Measurements from ENCODE around the gene VGF. TPM values are rescaled to one million over a fixed set of nuclear protein-coding genes. Genes with fewer than 3 reads are reported as not detected.
"Not testable (repeated sequence)": the region's sequence is repeated elsewhere in the genome, so short reads cannot be mapped to it uniquely, and the experiment has no call there.

The VGF gene
- total and polyA plus RNA-seq, 12 donors, result 0.97 to 14.3 (median 4.6) TPM; not detected in 3

GRCh38 chr7:101205901-101206664 is 40.7 kb upstream of the VGF start:
- peaks cover 0 to 26% of the 10 kb centered on the region in 2 donors for H3K36me3 ChIP-seq (replicated peaks in 1 of 2)
- intact Hi-C loops (cut with DNase I), result no loop called here
- DNase-seq, result no peak
- peaks cover 0 to 5% of the 10 kb centered on the region in 2 donors for H3K4me1 ChIP-seq (replicated peaks in 1 of 2)
- WGBS, 4 donors, result 80 to 89% (median 87%) methylated on average over 30 to 32 of the region's 32 CpGs
- no peak overlapping the region for H3K27ac ChIP-seq
- H3K9me3 ChIP-seq (replicated peaks in 1 of 3), result no peaks in the 10 kb centered on the region
- no peak overlapping the region for H3K4me3 ChIP-seq
- TF ChIP-seq POLR2A (IDR thresholded peaks at IDR 0.05), result no peak
- no peak for TF ChIP-seq CTCF (IDR thresholded peaks at IDR 0.05)
- H3K27me3 ChIP-seq, result peaks cover 23% of the 10 kb centered on the region

GRCh38 chr7:101203740-101204738 is 38.7 kb upstream of the VGF start:
- H3K27me3 ChIP-seq, result peaks cover 25% of the 10 kb centered on the region
- intact Hi-C loops (cut with DNase I); H3K4me3 ChIP-seq; H3K27ac ChIP-seq; DNase-seq; H3K9me3 ChIP-seq (replicated peaks in 1 of 3); H3K36me3 ChIP-seq (replicated peaks in 1 of 2); H3K4me1 ChIP-seq (replicated peaks in 1 of 2): not testable (repeated sequence)
- WGBS, 4 donors, result 70 to 73% (median 70%) methylated on average over 17 to 22 of the region's 22 CpGs

- intact Hi-C loops (cut with DNase I), result no loop called here
- peaks cover 31% of the 10 kb centered on the region for H3K27me3 ChIP-seq
- WGBS, 4 donors, result 84 to 97% (median 90%) methylated on average over 3 to 5 of the region's 5 CpGs
Measured at GRCh38 chr7:101202603-101202918, 37.2 kb upstream of the VGF start.

More at GRCh38 chr7:101202603-101202918, 37.2 kb upstream of the VGF start:
- Histone ChIP-seq H3K36me3 (replicated peaks in 1 of 2) (no peaks in the 10 kb centered on the region), H3K9me3 (replicated peaks in 1 of 3) (no peaks in the 10 kb centered on the region), H3K4me1 (replicated peaks in 1 of 2) (peaks cover 0 to 5% of the 10 kb centered on the region in 2 donors), H3K27ac (no peak overlapping the region), H3K4me3 (no peak overlapping the region)
- DNase-seq, result no peak
- TF ChIP-seq CTCF (IDR thresholded peaks at IDR 0.05), result no peak
- TF ChIP-seq POLR2A (IDR thresholded peaks at IDR 0.05), result no peak
